Hepatocyte (in vitro differentiated cells): ENCODE data around the gene DACT2. TPM values are rescaled to one million over a fixed set of nuclear protein-coding genes. Genes with fewer than 3 reads are reported as not detected.

Experiments used
- DNase-seq: peaks from one replicate; pipeline ENCODE4 v3.0.0-alpha.2; 2016; ENCODE audit warnings: low spot score
- H2AFZ ChIP-seq: fragments of 200-600 bp; sonication (generic); 2 replicates; pipeline ENCODE4 v1.6.0; 2016; ENCODE audit warnings: antibody characterized with exemption, mild to moderate bottlenecking
- H3K27ac ChIP-seq: fragments of 200-600 bp; sonication (generic); 2 replicates; pipeline ENCODE4 v1.5.1; 2016; ENCODE audit warnings: mild to moderate bottlenecking
- H3K27me3 ChIP-seq: fragments of 200-600 bp; sonication (generic); 2 replicates; pipeline ENCODE4 v1.6.1; 2016
- H3K36me3 ChIP-seq: fragments of 200-600 bp; sonication (generic); replicated peaks from 2 replicates; pipeline ENCODE4 v1.5.1; 2016; ENCODE audit warnings: low read depth; ENCODE audit not compliant: insufficient read depth
- H3K4me1 ChIP-seq: fragments of 200-600 bp; sonication (generic); 2 replicates; pipeline ENCODE4 v1.5.1; 2016; ENCODE audit warnings: mild to moderate bottlenecking, moderate library complexity; ENCODE audit not compliant: insufficient read depth
- H3K4me2 ChIP-seq: fragments of 200-600 bp; sonication (generic); 2 replicates; pipeline ENCODE4 v1.6.0; 2016
- H3K4me3 ChIP-seq: fragments of 200-600 bp; sonication (generic); 2 replicates; pipeline ENCODE4 v1.5.1; 2016; ENCODE audit warnings: mild to moderate bottlenecking
- H3K79me2 ChIP-seq: fragments of 200-600 bp; sonication (generic); 2 replicates; pipeline ENCODE4 v1.6.0; 2017; ENCODE audit warnings: mild to moderate bottlenecking
- H3K9me2 ChIP-seq: fragments of 200-600 bp; sonication (generic); replicated peaks from 2 replicates; pipeline ENCODE4 v1.6.0; 2017; ENCODE audit warnings: mild to moderate bottlenecking; ENCODE audit not compliant: insufficient read depth
- H3K9me3 ChIP-seq: fragments of 200-600 bp; sonication (generic); 2 replicates; pipeline ENCODE4 v1.5.1; 2016; ENCODE audit warnings: low read depth, mild to moderate bottlenecking
- H4K20me1 ChIP-seq: fragments of 200-600 bp; sonication (generic); 2 replicates; pipeline ENCODE4 v1.6.0; 2016; ENCODE audit warnings: mild to moderate bottlenecking; ENCODE audit not compliant: insufficient read depth, poor library complexity, severe bottlenecking
- CTCF ChIP-seq: fragments of 200-600 bp; sonication (generic); IDR thresholded peaks from 2 replicates; pipeline ENCODE4 v1.5.1; 2016; ENCODE audit warnings: antibody characterized with exemption, mild to moderate bottlenecking; ENCODE audit not compliant: poor library complexity
- EZH2 ChIP-seq: fragments of 200-600 bp; sonication (generic); IDR thresholded peaks from 2 replicates; pipeline ENCODE4 v1.6.1; 2016; ENCODE audit warnings: antibody characterized with exemption, mild to moderate bottlenecking, borderline replicate concordance
- EZH2phosphoT487 ChIP-seq: fragments of 200-600 bp; sonication (generic); IDR thresholded peaks from one replicate; pipeline ENCODE4 v1.6.1; 2018; ENCODE audit warnings: antibody characterized with exemption, mild to moderate bottlenecking, low read depth, moderate library complexity; ENCODE audit not compliant: unreplicated experiment, severe bottlenecking
- WGBS: methylation state at CpG from one replicate; pipeline ENCODE4 v1.1.6; 2016; ENCODE audit warnings: low lambda C conversion rate; ENCODE audit errors: missing lambda C conversion rate; 5-methylcytosine and 5-hydroxymethylcytosine counted together
- polyA plus RNA-seq: library from polyadenylated mRNA; unstranded; fragments of >200 nt; fragmentation: Nextera tagmentation; extraction: Ambion mirVana; gene quantifications from 2 replicates; pipeline ENCODE4 v1.2.1, GENCODE V29; 2016
- total RNA-seq: library from RNA; depleted of rRNA; stranded (reverse); fragments of >200 nt; gene quantifications from 2 replicates; pipeline ENCODE4 v1.2.3, GENCODE V29; 2014

DACT2 gene
- total and polyA plus RNA-seq, 2 experiments from 2014 or later: 8.2 to 8.8 TPM

- H3K27ac ChIP-seq: no peak overlapping the region
- 94% methylated on average over 32 of the region's 32 CpGs for WGBS
- TF ChIP-seq CTCF (no peak), EZH2phosphoT487 (no peak), EZH2 (no peak)
Observed at GRCh38 chr6:168276576-168277273, 42.9 kb downstream of the DACT2 start.

DNA sequence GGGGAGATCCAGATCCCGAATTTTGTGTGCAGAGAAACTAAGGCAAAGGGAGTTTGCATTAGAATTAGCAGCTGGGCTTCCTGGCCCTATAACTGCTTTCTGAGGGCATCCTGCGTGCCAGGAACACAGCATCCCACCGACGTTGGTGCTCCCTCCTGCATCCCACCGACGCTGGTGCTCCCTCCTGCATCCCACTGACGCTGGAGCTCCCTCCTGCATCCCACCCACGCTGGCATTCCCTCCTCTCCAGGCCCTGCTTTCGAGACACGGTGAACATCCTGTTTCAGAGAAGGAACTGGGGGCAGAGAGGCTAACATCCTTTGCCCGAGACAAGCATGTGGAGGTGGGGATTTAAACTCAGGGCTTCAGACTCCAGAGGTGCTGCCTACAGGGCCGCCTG, 44.4 kb downstream of the DACT2 start:
- Histone ChIP-seq H3K79me2 (no peaks in the 10 kb centered on the region), H3K27ac (no peak overlapping the region), H4K20me1 (no peaks in the 10 kb centered on the region), H3K4me2 (no peak overlapping the region), H3K4me3 (no peak overlapping the region), H3K9me3 (no peaks in the 10 kb centered on the region), H3K9me2 (no peaks in the 10 kb centered on the region), H3K4me1 (peaks cover 26% of the 10 kb centered on the region), H3K36me3 (no peaks in the 10 kb centered on the region), H2AFZ (no peak overlapping the region), H3K27me3 (no peaks in the 10 kb centered on the region)
- no peak for TF ChIP-seq CTCF
- DNase-seq: no peak
- WGBS: 82% methylated on average over 12 of the region's 12 CpGs

More at GRCh38 chr6:168276576-168277273, 42.9 kb downstream of the DACT2 start:
- no peak overlapping the region for H3K4me2 ChIP-seq
- no peak overlapping the region for H3K4me3 ChIP-seq
- H3K36me3 ChIP-seq: no peaks in the 10 kb centered on the region
- H3K27me3 ChIP-seq: no peaks in the 10 kb centered on the region
- H3K79me2 ChIP-seq: no peaks in the 10 kb centered on the region
- no peaks in the 10 kb centered on the region for H3K9me2 ChIP-seq
- no peaks in the 10 kb centered on the region for H3K9me3 ChIP-seq
- no peak overlapping the region for H2AFZ ChIP-seq
- no peak for DNase-seq
- H3K4me1 ChIP-seq: peaks cover 26% of the 10 kb centered on the region
- H4K20me1 ChIP-seq: no peaks in the 10 kb centered on the region

GRCh38 chr6:168274037-168274952, 45.3 kb downstream of the DACT2 start:
- Histone ChIP-seq H3K27me3 (no peaks in the 10 kb centered on the region), H3K4me1 (peaks cover 26% of the 10 kb centered on the region), H3K27ac (peak overlapping the region; percentile 94), H2AFZ (peak overlapping the region; percentile 49), H3K4me2 (peak overlapping the region; percentile 75), H3K79me2 (no peaks in the 10 kb centered on the region), H4K20me1 (no peaks in the 10 kb centered on the region), H3K9me2 (no peaks in the 10 kb centered on the region), H3K9me3 (no peaks in the 10 kb centered on the region), H3K36me3 (no peaks in the 10 kb centered on the region), H3K4me3 (peak overlapping the region; percentile 26)
- WGBS: 56% methylated on average over 13 of the region's 22 CpGs
- peak; percentile 67 for DNase-seq
- TF ChIP-seq CTCF (no peak), EZH2phosphoT487 (no peak), EZH2 (no peak)
